WTC11 (cell line): ENCODE data around the gene PKMYT1. TPM values are rescaled to one million over a fixed set of nuclear protein-coding genes. Genes with fewer than 3 reads are reported as not detected.
A peak's percentile ranks its signal among the peaks of the same experiment; 100 is the strongest.

Source experiments
- ATAC-seq: fragments of 200-7000 bp; cut with Tn5 transposase; 2 replicates; pipeline ENCODE4 v1.10.0; 2021; ENCODE audit warnings: mild to moderate bottlenecking, moderate library complexity
- CTCF ChIA-PET: fragments of 300-600 bp; sonication (Branson Sonifier 250); formaldehyde crosslinking; loops from one replicate; lab custom pipeline; 2021; ENCODE audit warnings: antibody characterized with exemption; lab: Charles Lee
- POLR2A ChIA-PET: fragments of 350-600 bp; sonication (Branson Sonifier 250); formaldehyde crosslinking; loops from one replicate; lab custom pipeline; 2021; ENCODE audit warnings: antibody characterized with exemption; lab: Charles Lee
- DNase-seq: peaks from one replicate; pipeline ENCODE4 v3.0.0; 2021; ENCODE audit warnings: low spot score
- H3K27ac Mint-ChIP-seq: 2 replicates; pipeline ENCODE4 v1.8.0; 2021; ENCODE audit warnings: mixed read lengths
- H3K27me3 Mint-ChIP-seq: 2 replicates; pipeline ENCODE4 v1.8.0; 2021; ENCODE audit warnings: low read depth, mild to moderate bottlenecking, moderate library complexity, mixed read lengths
- H3K36me3 Mint-ChIP-seq: 2 replicates; pipeline ENCODE4 v1.8.0; 2021; ENCODE audit warnings: mixed read lengths
- H3K4me1 Mint-ChIP-seq: 2 replicates; pipeline ENCODE4 v1.8.0; 2022; ENCODE audit warnings: mixed read lengths
- H3K4me3 Mint-ChIP-seq: 2 replicates; pipeline ENCODE4 v1.8.0; 2021; ENCODE audit warnings: mild to moderate bottlenecking, moderate library complexity, mixed read lengths
- H3K9me3 Mint-ChIP-seq: 2 replicates; pipeline ENCODE4 v1.8.0; 2021; ENCODE audit warnings: mixed read lengths
- CBFB ChIP-seq: sonication (generic); formaldehyde crosslinking; IDR thresholded peaks from 2 replicates; pipeline ENCODE4 v1.8.1; 2022; ENCODE audit warnings: mild to moderate bottlenecking, low read depth, missing genetic modification reagents
- FOXJ3 ChIP-seq: sonication (generic); formaldehyde crosslinking; IDR thresholded peaks from 2 replicates; pipeline ENCODE4 v1.9.0; 2021; ENCODE audit warnings: missing genetic modification reagents, mild to moderate bottlenecking, borderline replicate concordance
- GABPB1 ChIP-seq: sonication (generic); formaldehyde crosslinking; IDR thresholded peaks from 2 replicates; pipeline ENCODE4 v1.8.1; 2023; ENCODE audit warnings: mild to moderate bottlenecking, missing genetic modification reagents
- NFYB ChIP-seq: sonication (generic); formaldehyde crosslinking; conservative IDR thresholded peaks from 2 replicates; pipeline ENCODE4 v1.8.0; 2022; ENCODE audit warnings: low read depth, missing genetic modification reagents
- RORB ChIP-seq: fragments of 250-450 bp; sonication (Bioruptor Pico); IDR thresholded peaks from 2 replicates; pipeline ENCODE4 v1.9.0; 2021; ENCODE audit warnings: mild to moderate bottlenecking
- SMAD3 ChIP-seq: sonication (generic); formaldehyde crosslinking; IDR thresholded peaks from 2 replicates; pipeline ENCODE4 v1.8.0; 2022; ENCODE audit warnings: missing genetic modification reagents, mild to moderate bottlenecking, borderline replicate concordance
- SOX15 ChIP-seq: fragments of 250-450 bp; sonication (Bioruptor Pico); IDR thresholded peaks from 2 replicates; pipeline ENCODE4 v1.9.0; 2021; ENCODE audit warnings: mild to moderate bottlenecking
- TCF7 ChIP-seq: sonication (generic); formaldehyde crosslinking; IDR thresholded peaks from 2 replicates; pipeline ENCODE4 v1.8.0; 2022; ENCODE audit warnings: mild to moderate bottlenecking, low read depth, missing genetic modification reagents, moderate library complexity
- TEAD1 ChIP-seq: sonication (generic); formaldehyde crosslinking; IDR thresholded peaks from 2 replicates; pipeline ENCODE4 v1.8.0; 2022; ENCODE audit warnings: mild to moderate bottlenecking, missing genetic modification reagents
- ZBTB21 ChIP-seq: sonication (generic); formaldehyde crosslinking; IDR thresholded peaks from 2 replicates; pipeline ENCODE4 v1.8.1; 2023; ENCODE audit warnings: mild to moderate bottlenecking, missing genetic modification reagents, borderline replicate concordance
- ZNF317 ChIP-seq: sonication (generic); formaldehyde crosslinking; IDR thresholded peaks from 2 replicates; pipeline ENCODE4 v1.8.1; 2023; ENCODE audit warnings: low read depth, mild to moderate bottlenecking, moderate library complexity, missing genetic modification reagents, borderline replicate concordance
- ZNF423 ChIP-seq: fragments of 250-450 bp; sonication (Bioruptor Pico); IDR thresholded peaks from 2 replicates; pipeline ENCODE4 v2.1.2; 2022; ENCODE audit warnings: mild to moderate bottlenecking, moderate library complexity
- ZNF671 ChIP-seq: fragments of 250-450 bp; sonication (Bioruptor Pico); IDR thresholded peaks from 2 replicates; pipeline ENCODE4 v1.8.0; 2021; ENCODE audit warnings: mild to moderate bottlenecking
- total RNA-seq: library from RNA; stranded (reverse); gene quantifications from 3 replicates; pipeline ENCODE4 v1.2.3, GENCODE V29; 2021
- TF ChIP-seq, protein P1 (sequence below): sonication (generic); formaldehyde crosslinking; IDR thresholded peaks from 2 replicates; pipeline ENCODE4 v1.8.0; 2022; ENCODE audit warnings: mild to moderate bottlenecking, missing genetic modification reagents
- TF ChIP-seq, protein P2 (sequence below): sonication (generic); formaldehyde crosslinking; IDR thresholded peaks from 2 replicates; pipeline ENCODE4 v1.8.0; 2022; ENCODE audit warnings: mild to moderate bottlenecking, missing genetic modification reagents
- TF ChIP-seq, protein P3 (sequence below): sonication (generic); formaldehyde crosslinking; IDR thresholded peaks from 2 replicates; pipeline ENCODE4 v1.8.0; 2023; ENCODE audit warnings: missing genetic modification reagents, mild to moderate bottlenecking, borderline replicate concordance
- TF ChIP-seq, protein P4 (sequence below): sonication (generic); formaldehyde crosslinking; IDR thresholded peaks from 2 replicates; pipeline ENCODE4 v1.8.0; 2023; ENCODE audit warnings: missing genetic modification reagents
- TF ChIP-seq, protein P5 (sequence below): sonication (generic); formaldehyde crosslinking; IDR thresholded peaks from 2 replicates; pipeline ENCODE4 v1.8.0; 2022; ENCODE audit warnings: mild to moderate bottlenecking, missing genetic modification reagents
- TF ChIP-seq, protein P6 (sequence below): sonication (generic); formaldehyde crosslinking; IDR thresholded peaks from 2 replicates; pipeline ENCODE4 v1.8.0; 2022; ENCODE audit warnings: mild to moderate bottlenecking, missing genetic modification reagents
- TF ChIP-seq, protein P7 (sequence below): sonication (generic); formaldehyde crosslinking; conservative IDR thresholded peaks from 2 replicates; pipeline ENCODE4 v1.8.1; 2023; ENCODE audit warnings: mild to moderate bottlenecking, low read depth, missing genetic modification reagents, moderate library complexity

PKMYT1 gene
- total RNA-seq, 1 experiment from 2014 or later, result 120 TPM

DNA sequence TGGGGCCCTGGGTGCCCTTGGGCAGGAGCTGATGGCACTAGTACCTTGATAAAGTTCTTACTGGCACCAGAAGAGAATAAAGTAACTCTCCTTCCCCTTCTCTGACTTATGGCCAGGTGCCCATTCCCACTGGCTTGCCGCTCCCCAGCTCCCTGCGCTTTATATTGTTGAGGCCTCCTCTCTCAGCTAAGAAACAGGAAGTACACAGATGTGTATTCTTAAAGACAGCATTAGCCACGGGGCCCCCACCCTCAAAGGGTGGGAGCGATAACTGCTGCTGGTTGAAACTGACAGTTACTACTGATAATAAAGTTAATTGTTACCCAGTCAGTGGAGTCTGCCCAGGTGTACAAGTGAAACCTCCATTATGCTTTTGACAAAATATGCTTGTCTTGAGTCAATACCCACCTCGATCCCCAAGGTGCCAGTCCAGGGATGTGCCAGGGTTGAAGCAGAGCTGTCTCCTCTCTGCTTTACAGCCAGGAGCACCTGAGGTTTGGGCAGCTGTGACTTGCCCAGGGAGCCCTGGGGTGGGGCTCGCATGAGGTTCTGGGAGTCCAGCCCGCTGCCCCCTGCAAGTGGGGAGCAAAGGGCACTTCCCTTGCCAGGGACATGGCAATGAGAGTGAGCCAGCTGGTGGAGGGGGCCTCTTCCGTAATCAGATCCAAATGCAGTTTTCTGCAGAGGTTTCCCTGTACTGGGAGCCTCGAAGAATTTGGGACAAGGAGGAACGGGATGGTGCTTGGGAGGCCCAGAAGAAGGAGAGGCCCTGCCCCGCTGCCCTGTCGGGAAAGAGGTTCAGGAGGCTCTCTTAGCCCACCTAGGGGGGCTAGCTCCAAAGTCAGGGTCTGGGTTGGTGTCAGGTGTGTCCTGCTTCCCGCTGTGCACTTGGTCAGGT is 27.1 kb upstream of the PKMYT1 start:
- CTCF ChIA-PET, result interaction anchor here (0.9 to 13.4 kb wide), 12 partner anchors 14 to 143 kb away, joined by 3 to 360 read pairs (median 4); partner anchors contain the start of genes CLDN6, HCFC1R1, KREMEN2 and PAQR4
- POLR2A ChIA-PET, result interaction anchor here (0.7 to 13.9 kb wide), 12 partner anchors 9 to 92 kb away, joined by 3 to 502 read pairs (median 3); partner anchors contain the start of genes CLDN6, HCFC1R1, KREMEN2 and PKMYT1
- peak overlapping the region; percentile 74 for H3K4me3 Mint-ChIP-seq
- no peak for DNase-seq
- peak overlapping the region; percentile 100 for H3K27ac Mint-ChIP-seq
- TF ChIP-seq, protein P1, sequence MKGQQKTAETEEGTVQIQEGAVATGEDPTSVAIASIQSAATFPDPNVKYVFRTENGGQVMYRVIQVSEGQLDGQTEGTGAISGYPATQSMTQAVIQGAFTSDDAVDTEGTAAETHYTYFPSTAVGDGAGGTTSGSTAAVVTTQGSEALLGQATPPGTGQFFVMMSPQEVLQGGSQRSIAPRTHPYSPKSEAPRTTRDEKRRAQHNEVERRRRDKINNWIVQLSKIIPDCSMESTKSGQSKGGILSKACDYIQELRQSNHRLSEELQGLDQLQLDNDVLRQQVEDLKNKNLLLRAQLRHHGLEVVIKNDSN (CRISPR knock-in tag), result 0 out of 2 replicates have a peak, but pooled peaks have one; percentile 23
- no peak for TF ChIP-seq ZNF317 (CRISPR knock-in tag)
- TF ChIP-seq TCF7, result no peak
- TF ChIP-seq, protein P2, sequence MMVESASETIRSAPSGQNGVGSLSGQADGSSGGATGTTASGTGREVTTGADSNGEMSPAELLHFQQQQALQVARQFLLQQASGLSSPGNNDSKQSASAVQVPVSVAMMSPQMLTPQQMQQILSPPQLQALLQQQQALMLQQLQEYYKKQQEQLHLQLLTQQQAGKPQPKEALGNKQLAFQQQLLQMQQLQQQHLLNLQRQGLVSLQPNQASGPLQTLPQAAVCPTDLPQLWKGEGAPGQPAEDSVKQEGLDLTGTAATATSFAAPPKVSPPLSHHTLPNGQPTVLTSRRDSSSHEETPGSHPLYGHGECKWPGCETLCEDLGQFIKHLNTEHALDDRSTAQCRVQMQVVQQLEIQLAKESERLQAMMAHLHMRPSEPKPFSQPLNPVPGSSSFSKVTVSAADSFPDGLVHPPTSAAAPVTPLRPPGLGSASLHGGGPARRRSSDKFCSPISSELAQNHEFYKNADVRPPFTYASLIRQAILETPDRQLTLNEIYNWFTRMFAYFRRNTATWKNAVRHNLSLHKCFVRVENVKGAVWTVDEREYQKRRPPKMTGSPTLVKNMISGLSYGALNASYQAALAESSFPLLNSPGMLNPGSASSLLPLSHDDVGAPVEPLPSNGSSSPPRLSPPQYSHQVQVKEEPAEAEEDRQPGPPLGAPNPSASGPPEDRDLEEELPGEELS, result peak; percentile 21; the same call in 1 of the 2 replicates
- 0 out of 2 replicates have a peak, but pooled peaks have one; percentile 39 for TF ChIP-seq ZNF423 (CRISPR knock-in tag)
- no peak for TF ChIP-seq TEAD1 (CRISPR knock-in tag)
- H3K9me3 Mint-ChIP-seq, result no peaks in the 10 kb centered on the region
- ATAC-seq, result no peak
- peaks cover 55% of the 10 kb centered on the region for H3K4me1 Mint-ChIP-seq
- H3K27me3 Mint-ChIP-seq, result no peaks in the 10 kb centered on the region
- no peaks in the 10 kb centered on the region for H3K36me3 Mint-ChIP-seq

DNA sequence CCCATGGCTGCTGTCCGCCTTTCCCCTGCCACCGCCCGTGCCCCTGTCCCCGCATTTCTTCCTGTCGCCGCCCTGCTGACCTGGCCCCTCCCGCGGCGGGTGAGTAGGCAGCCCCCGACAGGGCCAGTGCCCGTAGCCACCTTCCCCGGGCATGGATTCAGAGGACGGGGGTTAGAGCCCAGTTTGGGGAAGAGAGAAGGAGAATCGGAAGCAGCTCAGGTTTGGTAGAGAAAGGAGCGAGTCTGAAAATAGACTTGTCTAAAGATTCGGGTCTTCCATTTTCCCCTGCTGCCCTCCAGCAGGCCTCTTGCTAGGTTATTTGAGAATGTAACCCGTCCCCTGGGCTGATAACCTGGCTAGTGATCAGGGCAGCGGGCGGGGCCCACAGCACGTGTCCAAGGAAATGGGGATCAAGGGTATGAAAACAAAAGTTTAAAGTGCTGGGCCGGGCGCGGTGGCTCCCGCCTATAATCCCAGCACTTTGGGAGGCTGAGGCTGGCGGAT is 24.6 kb upstream of the PKMYT1 start:
- ATAC-seq, result no peak
- DNase-seq, result peak; percentile 64
- POLR2A ChIA-PET, result interaction anchor here (0.7 to 13.9 kb wide), 3 partner anchors 15 to 26 kb away, joined by 4 to 502 read pairs (median 5); partner anchors contain the start of genes CLDN6, HCFC1R1, THOC6 and TNFRSF12A
- Mint-ChIP-seq H3K27ac (peak overlapping the region; percentile 93), H3K36me3 (no peaks in the 10 kb centered on the region), H3K4me3 (peak overlapping the region; percentile 82), H3K27me3 (no peaks in the 10 kb centered on the region), H3K9me3 (no peaks in the 10 kb centered on the region), H3K4me1 (peaks cover 47% of the 10 kb centered on the region)
- CTCF ChIA-PET, result interaction anchor here (0.6 to 13.4 kb wide), 9 partner anchors 9 to 99 kb away, joined by 3 to 360 read pairs (median 4); partner anchors contain the start of genes CLDN6, HCFC1R1, KREMEN2 and THOC6
- TF ChIP-seq, protein P3, sequence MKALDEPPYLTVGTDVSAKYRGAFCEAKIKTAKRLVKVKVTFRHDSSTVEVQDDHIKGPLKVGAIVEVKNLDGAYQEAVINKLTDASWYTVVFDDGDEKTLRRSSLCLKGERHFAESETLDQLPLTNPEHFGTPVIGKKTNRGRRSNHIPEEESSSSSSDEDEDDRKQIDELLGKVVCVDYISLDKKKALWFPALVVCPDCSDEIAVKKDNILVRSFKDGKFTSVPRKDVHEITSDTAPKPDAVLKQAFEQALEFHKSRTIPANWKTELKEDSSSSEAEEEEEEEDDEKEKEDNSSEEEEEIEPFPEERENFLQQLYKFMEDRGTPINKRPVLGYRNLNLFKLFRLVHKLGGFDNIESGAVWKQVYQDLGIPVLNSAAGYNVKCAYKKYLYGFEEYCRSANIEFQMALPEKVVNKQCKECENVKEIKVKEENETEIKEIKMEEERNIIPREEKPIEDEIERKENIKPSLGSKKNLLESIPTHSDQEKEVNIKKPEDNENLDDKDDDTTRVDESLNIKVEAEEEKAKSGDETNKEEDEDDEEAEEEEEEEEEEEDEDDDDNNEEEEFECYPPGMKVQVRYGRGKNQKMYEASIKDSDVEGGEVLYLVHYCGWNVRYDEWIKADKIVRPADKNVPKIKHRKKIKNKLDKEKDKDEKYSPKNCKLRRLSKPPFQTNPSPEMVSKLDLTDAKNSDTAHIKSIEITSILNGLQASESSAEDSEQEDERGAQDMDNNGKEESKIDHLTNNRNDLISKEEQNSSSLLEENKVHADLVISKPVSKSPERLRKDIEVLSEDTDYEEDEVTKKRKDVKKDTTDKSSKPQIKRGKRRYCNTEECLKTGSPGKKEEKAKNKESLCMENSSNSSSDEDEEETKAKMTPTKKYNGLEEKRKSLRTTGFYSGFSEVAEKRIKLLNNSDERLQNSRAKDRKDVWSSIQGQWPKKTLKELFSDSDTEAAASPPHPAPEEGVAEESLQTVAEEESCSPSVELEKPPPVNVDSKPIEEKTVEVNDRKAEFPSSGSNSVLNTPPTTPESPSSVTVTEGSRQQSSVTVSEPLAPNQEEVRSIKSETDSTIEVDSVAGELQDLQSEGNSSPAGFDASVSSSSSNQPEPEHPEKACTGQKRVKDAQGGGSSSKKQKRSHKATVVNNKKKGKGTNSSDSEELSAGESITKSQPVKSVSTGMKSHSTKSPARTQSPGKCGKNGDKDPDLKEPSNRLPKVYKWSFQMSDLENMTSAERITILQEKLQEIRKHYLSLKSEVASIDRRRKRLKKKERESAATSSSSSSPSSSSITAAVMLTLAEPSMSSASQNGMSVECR (CRISPR knock-in tag), result peak; percentile 56; the same call in 1 of the 2 replicates
- TF ChIP-seq FOXJ3 (CRISPR knock-in tag) (no peak), RORB (CRISPR knock-in tag) (no peak), CBFB (CRISPR knock-in tag) (no peak), SOX15 (CRISPR knock-in tag) (no peak), ZNF671 (CRISPR knock-in tag) (no peak), NFYB (CRISPR knock-in tag) (no peak), GABPB1 (CRISPR knock-in tag) (no peak), SMAD3 (CRISPR knock-in tag) (no peak), ZBTB21 (CRISPR knock-in tag) (no peak)
- TF ChIP-seq, protein P4, sequence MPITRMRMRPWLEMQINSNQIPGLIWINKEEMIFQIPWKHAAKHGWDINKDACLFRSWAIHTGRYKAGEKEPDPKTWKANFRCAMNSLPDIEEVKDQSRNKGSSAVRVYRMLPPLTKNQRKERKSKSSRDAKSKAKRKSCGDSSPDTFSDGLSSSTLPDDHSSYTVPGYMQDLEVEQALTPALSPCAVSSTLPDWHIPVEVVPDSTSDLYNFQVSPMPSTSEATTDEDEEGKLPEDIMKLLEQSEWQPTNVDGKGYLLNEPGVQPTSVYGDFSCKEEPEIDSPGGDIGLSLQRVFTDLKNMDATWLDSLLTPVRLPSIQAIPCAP, result no peak
- TF ChIP-seq, protein P5, sequence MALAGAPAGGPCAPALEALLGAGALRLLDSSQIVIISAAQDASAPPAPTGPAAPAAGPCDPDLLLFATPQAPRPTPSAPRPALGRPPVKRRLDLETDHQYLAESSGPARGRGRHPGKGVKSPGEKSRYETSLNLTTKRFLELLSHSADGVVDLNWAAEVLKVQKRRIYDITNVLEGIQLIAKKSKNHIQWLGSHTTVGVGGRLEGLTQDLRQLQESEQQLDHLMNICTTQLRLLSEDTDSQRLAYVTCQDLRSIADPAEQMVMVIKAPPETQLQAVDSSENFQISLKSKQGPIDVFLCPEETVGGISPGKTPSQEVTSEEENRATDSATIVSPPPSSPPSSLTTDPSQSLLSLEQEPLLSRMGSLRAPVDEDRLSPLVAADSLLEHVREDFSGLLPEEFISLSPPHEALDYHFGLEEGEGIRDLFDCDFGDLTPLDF, result no peak
- TF ChIP-seq, protein P6, sequence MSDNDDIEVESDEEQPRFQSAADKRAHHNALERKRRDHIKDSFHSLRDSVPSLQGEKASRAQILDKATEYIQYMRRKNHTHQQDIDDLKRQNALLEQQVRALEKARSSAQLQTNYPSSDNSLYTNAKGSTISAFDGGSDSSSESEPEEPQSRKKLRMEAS (CRISPR knock-in tag), result no peak
- TF ChIP-seq, protein P7, sequence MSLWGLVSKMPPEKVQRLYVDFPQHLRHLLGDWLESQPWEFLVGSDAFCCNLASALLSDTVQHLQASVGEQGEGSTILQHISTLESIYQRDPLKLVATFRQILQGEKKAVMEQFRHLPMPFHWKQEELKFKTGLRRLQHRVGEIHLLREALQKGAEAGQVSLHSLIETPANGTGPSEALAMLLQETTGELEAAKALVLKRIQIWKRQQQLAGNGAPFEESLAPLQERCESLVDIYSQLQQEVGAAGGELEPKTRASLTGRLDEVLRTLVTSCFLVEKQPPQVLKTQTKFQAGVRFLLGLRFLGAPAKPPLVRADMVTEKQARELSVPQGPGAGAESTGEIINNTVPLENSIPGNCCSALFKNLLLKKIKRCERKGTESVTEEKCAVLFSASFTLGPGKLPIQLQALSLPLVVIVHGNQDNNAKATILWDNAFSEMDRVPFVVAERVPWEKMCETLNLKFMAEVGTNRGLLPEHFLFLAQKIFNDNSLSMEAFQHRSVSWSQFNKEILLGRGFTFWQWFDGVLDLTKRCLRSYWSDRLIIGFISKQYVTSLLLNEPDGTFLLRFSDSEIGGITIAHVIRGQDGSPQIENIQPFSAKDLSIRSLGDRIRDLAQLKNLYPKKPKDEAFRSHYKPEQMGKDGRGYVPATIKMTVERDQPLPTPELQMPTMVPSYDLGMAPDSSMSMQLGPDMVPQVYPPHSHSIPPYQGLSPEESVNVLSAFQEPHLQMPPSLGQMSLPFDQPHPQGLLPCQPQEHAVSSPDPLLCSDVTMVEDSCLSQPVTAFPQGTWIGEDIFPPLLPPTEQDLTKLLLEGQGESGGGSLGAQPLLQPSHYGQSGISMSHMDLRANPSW (CRISPR knock-in tag), result no peak
